ENCODE data around the gene SEPTIN11.

The SEPTIN11 gene

GRCh38 chr4:76949276-76950051 lies at the start of gene SEPTIN11:
Gene SEPTIN11, plus strand, starts transcription at chr4:76949752. Its CDS starts 152 bp downstream, at chr4:76949904.
- peak; percentile 93 for DNase-seq (ENCODE audit: low spot score)

- no peak for DNase-seq (ENCODE audit: low spot score)
These were observed 47.2 kb upstream of the SEPTIN11 start for GRCh38 chr4:76902233-76902890.

- no peak for DNase-seq (ENCODE audit: low spot score)
These were observed 44.8 kb upstream of the SEPTIN11 start for GRCh38 chr4:76904646-76905190.

GRCh38 chr4:76905521-76905920 lies 44.0 kb upstream of the SEPTIN11 start:
- DNase-seq (ENCODE audit: low spot score): peak; percentile 90

- no peak for DNase-seq (ENCODE audit: low spot score)
These were observed 39.8 kb upstream of the SEPTIN11 start for GRCh38 chr4:76909711-76910110.

GRCh38 chr4:76920715-76921114 lies 28.8 kb upstream of the SEPTIN11 start:
- no peak for DNase-seq (ENCODE audit: low spot score)

GRCh38 chr4:76923619-76924357 lies 25.8 kb upstream of the SEPTIN11 start:
- no peak for DNase-seq (ENCODE audit: low spot score)

- DNase-seq (ENCODE audit: low spot score): no peak
These were observed 22.7 kb upstream of the SEPTIN11 start for GRCh38 chr4:76926841-76927240.

- DNase-seq (ENCODE audit: low spot score): no peak
These were observed 18.9 kb upstream of the SEPTIN11 start for GRCh38 chr4:76930685-76931084.

- no peak for DNase-seq (ENCODE audit: low spot score)
These were observed 18.5 kb upstream of the SEPTIN11 start for GRCh38 chr4:76931087-76931486.

- DNase-seq (ENCODE audit: low spot score): no peak
These were observed 17.8 kb upstream of the SEPTIN11 start for GRCh38 chr4:76931576-76932276.

GRCh38 chr4:76939184-76939583 lies 10.4 kb upstream of the SEPTIN11 start:
- DNase-seq (ENCODE audit: low spot score): no peak

GRCh38 chr4:76943129-76943620 lies 6.4 kb upstream of the SEPTIN11 start:
- no peak for DNase-seq (ENCODE audit: low spot score)

GRCh38 chr4:76943790-76944189 lies 5.8 kb upstream of the SEPTIN11 start:
- DNase-seq (ENCODE audit: low spot score): no peak

GRCh38 chr4:76947369-76947768 lies 2.2 kb upstream of the SEPTIN11 start:
- no peak for DNase-seq (ENCODE audit: low spot score)

- DNase-seq (ENCODE audit: low spot score): peak; percentile 86
These were observed 893 bp upstream of the SEPTIN11 start for GRCh38 chr4:76948443-76949275.

GRCh38 chr4:76950052-76950955 lies 752 bp downstream of the SEPTIN11 start:
- DNase-seq (ENCODE audit: low spot score): peak; percentile 32

GRCh38 chr4:76950956-76951671 lies 1.6 kb downstream of the SEPTIN11 start:
- DNase-seq (ENCODE audit: low spot score): peak; percentile 37

GRCh38 chr4:76951672-76952010 lies 2.1 kb downstream of the SEPTIN11 start:
- no peak for DNase-seq (ENCODE audit: low spot score)

All from hepatic stellate cell (primary cell).